Mammary epithelial cell (primary cell): Measurements from ENCODE around the gene ZNF664.

Source experiments
- EZH2 ChIP-seq: IDR thresholded peaks from 2 replicates; pipeline ENCODE4 v1.6.1; 2012; ENCODE audit warnings: low read length, inconsistent platforms, borderline replicate concordance
- TF ChIP-seq, protein P1 (sequence below), 2 donors: IDR thresholded peaks in 1 of 2; conservative IDR thresholded peaks in 1 of 2; 2 replicates each; pipeline ENCODE4 v1.5.1; 2011 to 2012; ENCODE audit warnings: inconsistent platforms in 2 of 2, low read length in 2 of 2, mild to moderate bottlenecking in 2 of 2, control low read depth in 1 of 2, low read depth in 1 of 2; ENCODE audit not compliant: insufficient read depth in 1 of 2; ENCODE audit errors: extremely low read depth in 1 of 2

DNA sequence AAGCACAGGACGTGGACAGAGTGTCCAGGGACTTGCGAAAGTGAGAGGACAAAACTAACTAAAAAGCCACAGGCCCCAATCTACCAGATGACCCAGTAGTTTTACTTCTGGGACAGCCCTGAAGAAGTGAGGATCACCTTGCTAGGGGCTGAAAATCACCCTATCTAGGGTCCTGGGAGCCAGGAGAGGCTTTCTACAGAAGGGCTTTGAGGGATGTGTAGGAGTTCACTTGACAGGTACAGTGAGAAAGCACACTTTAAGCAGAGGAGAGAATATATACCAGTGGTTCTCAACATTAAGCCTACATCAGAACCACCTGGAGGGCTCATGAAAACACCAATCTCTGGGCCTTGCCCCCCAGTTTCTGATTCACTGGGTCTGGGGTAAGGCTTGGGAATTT, 60.8 kb downstream of the ZNF664 start:
- TF ChIP-seq, protein P1, sequence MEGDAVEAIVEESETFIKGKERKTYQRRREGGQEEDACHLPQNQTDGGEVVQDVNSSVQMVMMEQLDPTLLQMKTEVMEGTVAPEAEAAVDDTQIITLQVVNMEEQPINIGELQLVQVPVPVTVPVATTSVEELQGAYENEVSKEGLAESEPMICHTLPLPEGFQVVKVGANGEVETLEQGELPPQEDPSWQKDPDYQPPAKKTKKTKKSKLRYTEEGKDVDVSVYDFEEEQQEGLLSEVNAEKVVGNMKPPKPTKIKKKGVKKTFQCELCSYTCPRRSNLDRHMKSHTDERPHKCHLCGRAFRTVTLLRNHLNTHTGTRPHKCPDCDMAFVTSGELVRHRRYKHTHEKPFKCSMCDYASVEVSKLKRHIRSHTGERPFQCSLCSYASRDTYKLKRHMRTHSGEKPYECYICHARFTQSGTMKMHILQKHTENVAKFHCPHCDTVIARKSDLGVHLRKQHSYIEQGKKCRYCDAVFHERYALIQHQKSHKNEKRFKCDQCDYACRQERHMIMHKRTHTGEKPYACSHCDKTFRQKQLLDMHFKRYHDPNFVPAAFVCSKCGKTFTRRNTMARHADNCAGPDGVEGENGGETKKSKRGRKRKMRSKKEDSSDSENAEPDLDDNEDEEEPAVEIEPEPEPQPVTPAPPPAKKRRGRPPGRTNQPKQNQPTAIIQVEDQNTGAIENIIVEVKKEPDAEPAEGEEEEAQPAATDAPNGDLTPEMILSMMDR (conservative IDR thresholded peaks at IDR 0.05 in 1 of 2, IDR thresholded peaks at IDR 0.05 in 1 of 2; ENCODE audit: extremely low read depth in 1 of 2, insufficient read depth in 1 of 2, low read depth in 1 of 2, low read length in 2 of 2), result no peak
- TF ChIP-seq EZH2, result no peak
